HG03175 (cell line): ENCODE results near the gene COX20.

Experiments used
- ATAC-seq: cut with Tn5 transposase; IDR thresholded peaks from one replicate; pipeline ENCODE4 v1.9.1; 2021; ENCODE audit warnings: mild to moderate bottlenecking, moderate library complexity; ENCODE audit not compliant: unreplicated experiment

COX20 gene

GRCh38 chr1:244869950-244870349 is 34.5 kb downstream of the COX20 start:
- ATAC-seq, result no peak

DNA sequence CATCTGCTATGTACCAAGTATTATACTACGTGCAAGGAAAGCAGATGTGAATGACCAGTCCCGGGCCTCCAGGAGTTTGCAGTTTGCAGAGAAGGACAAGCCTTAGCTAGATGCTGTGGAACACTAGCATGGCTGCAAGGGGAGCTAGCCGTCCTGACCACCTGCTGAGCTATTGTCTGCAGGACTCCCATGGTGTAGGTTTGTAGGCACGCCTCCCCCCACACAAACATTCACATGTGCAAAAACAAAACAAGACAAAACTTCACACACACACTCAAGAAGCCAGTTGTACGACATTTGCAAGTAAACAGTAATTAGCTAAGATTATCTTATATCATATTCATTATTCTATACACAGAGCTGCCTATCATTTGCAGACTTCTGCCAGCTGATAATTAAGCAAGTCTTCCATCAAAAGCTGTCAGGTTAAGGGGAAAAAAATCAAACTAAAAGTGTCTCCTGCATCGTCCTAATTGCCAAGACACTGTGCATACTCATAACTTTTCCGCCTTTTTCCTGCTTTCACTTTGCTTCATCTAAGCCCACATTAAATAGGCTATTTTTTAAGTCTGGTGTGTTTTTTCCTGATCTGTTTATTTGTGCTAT is 39.6 kb downstream of the COX20 start:
- ATAC-seq, result no peak

DNA sequence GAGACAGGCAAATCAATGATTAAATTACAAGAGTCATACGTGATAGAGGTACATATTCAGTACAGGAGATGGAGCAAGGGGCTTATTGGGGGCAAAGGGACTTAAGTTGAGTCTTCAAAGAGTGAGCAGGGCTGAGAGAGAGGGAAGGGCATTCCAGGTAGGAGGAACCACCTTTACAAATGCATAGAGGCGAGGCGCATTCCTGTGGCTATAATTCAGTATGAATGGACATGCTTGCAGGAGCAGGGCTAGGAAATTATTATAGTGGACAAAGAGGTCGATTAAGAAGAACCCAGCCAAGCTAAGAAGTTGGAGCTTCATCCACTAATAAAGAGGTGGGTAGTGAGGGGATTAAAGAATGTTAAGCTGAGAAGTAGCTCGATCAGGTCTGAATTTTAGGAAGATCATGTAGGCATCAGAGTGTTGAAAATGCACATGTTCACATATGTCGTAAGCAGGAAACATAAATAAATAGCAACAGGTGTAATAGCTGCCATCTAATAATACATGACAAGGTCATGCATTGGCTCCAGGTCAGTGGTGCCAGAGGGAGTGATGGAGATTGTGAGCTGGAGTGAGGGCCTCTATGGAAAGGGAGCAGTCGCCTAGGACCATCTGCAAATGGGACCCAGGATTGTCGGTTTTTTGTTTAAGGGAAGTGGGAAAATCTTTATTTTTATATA is 40.9 kb downstream of the COX20 start:
- no peak for ATAC-seq

DNA sequence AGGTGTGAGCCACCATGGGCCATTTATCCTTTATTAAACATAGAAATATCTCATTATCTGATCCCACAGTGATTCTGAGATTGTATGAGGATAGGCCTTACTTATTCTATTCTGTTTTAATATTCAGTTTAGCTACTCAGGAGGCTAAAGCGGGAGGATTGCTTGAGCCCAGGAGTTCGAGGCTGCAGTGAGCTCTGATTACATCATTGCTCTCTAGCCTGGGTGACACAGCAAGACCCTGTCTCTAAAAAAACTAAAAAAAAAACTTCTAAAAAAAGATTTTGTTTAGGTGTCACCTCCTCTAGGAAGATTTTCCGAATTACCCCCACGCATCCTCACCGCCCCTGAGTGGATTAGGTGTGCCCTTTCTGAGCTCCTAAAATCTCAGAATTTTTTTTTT is 43.2 kb downstream of the COX20 start:
- no peak for ATAC-seq

DNA sequence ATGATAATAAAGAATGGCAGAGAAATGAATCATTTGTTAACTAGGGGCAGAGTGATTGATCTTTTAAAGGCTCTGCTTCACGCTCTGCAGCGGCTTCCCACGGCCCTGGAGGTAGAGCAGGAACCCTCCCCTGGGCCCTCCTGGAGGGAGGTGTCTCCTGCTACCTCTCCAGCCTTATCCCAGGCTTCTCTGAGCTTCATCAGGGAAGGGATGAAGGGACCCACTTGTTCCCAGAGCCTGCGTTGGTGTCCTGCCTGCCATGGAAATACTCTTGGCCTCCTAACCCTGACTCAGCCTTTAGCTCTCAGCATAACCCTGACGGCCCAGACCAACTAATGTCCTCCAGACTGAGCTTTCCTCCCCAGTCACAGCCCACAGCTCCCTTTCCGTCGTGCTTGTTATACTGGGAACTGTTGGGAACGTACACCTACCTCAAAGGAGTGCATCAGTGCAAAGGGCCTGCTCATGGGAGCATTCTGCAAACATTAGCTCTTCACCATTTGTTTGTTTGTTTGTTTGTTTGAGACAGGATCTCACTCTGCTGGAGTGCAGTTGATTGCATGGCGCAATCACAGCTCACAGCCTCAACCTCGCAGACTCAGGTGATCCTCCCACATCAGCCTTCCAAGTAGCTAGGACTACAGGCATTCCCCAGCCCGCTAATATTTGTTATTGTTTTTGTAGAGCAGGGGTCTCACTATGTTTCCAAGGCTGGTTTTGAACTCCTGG is 46.3 kb downstream of the COX20 start:
- no peak for ATAC-seq

GRCh38 chr1:244887281-244887680 is 51.8 kb downstream of the COX20 start:
- ATAC-seq, result no peak

GRCh38 chr1:244893836-244894235 is 58.4 kb downstream of the COX20 start:
- no peak for ATAC-seq
